GM18873 (cell line): ENCODE results near the gene LHFPL4.
"Not testable (repeated sequence)": the region's sequence is repeated elsewhere in the genome, so short reads cannot be mapped to it uniquely, and the experiment has no call there.

Source experiments
- ATAC-seq: cut with Tn5 transposase; IDR thresholded peaks from one replicate; pipeline ENCODE4 v1.9.1; 2021; ENCODE audit warnings: mild to moderate bottlenecking, moderate library complexity, moderate number of reproducible peaks; ENCODE audit not compliant: unreplicated experiment, low FRiP score

The LHFPL4 gene

DNA sequence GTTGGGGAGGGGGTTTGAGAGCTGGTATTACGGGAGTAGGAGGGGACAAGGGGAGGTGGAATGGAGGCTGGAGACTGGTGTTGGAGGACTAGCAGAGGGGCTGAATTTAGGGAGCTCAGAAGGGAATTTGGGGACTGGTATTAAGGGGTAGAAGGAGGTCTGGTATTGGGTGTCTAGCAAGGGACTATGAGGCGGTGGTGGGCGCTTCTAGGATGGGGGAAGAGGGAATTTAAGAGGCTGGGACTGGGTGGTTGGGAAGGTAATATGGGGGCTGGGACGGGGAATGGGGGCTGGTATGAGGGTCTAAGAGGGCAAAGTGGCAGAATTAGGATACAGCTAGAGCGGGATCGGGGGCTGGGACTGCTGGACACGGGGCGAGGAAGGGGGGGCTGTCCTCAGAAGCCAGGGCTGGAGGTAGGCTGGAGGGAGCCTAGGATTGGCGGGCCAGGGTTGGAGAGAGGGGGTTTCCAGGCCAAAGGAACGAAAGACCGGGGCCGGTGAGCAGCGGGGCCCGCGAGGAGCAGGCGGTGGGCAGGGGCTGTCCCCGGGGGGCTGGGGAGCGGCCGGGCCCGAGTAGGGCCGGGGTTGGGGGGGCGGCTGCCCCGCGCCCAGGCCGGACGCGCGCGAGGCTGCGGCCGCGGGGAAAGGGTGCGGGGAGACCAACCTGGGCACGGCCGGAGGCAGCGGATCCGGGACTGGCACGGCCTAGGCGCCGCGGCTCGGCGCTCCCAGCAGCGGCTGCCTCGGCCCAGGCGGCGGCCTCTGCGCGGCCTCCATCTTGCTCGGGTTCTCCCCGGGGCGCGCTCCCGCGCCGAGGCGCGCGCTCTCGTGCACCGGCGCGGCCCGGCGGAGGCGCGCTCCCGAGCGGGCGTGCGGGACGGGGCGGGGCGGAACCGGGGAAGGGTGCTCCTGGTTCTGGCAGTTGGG lies at the start of gene LHFPL4:
Gene LHFPL4, minus strand, starts transcription at position 802 of the 927 bp plus-strand sequence. CDS start 1,143 bp downstream, outside the sequence.
- no peak for ATAC-seq

GRCh38 chr3:9602620-9603019 lies 49.0 kb upstream of the LHFPL4 start:
- ATAC-seq = no peak

DNA sequence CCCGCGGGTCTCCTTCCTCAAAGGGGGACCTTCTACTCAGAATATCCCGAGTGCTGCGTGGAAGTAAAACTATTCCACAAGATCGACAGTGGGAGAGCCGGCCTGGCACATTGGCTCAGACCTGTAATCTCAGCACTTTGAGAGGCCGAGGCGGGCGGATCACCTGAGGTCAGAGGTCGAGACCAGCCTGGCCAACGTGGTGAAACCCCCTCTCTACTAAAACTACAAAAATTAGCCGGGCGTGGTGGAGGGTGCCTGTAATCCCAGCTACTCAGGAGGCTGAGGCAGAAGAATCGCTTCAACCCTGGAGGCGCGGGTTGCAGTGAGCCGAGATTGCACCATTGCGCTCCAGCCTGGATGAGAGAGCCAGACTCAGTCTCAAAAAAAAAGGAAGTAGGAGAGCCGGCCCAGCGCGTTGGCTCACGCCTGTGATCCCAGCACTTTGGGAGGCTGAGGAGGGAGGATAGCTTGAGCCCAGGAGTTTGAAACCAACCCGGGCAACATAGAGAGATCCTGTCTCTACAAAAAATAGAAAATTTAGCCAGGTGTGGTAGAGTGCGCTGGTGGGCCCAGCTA lies 47.5 kb upstream of the LHFPL4 start:
- ATAC-seq = not testable (repeated sequence)

- ATAC-seq = no peak
Measured at GRCh38 chr3:9600597-9600996, 47.0 kb upstream of the LHFPL4 start.

- ATAC-seq = no peak
Measured at GRCh38 chr3:9598783-9599387, 45.3 kb upstream of the LHFPL4 start.

GRCh38 chr3:9595877-9596276 lies 42.3 kb upstream of the LHFPL4 start:
- ATAC-seq = no peak

DNA sequence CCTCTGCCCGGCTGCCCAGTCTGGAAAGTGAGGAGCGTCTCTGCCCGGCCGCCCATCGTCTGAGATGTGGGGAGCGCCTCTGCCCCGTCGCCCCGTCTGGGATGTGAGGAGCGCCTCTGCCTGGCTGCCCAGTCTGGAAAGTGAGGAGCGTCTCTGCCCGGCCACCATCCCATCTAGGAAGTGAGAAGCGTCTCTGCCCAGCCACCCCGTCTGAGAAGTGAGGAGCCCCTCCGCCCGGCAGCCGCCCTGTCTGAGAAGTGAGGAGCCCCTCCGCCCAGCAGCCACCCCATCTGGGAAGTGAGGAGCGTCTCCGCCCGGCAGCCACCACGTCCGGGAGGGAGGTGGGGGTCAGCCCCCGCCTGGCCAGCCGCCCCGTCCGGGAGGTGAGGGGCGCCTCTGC lies 38.2 kb upstream of the LHFPL4 start:
- not testable (repeated sequence) for ATAC-seq

DNA sequence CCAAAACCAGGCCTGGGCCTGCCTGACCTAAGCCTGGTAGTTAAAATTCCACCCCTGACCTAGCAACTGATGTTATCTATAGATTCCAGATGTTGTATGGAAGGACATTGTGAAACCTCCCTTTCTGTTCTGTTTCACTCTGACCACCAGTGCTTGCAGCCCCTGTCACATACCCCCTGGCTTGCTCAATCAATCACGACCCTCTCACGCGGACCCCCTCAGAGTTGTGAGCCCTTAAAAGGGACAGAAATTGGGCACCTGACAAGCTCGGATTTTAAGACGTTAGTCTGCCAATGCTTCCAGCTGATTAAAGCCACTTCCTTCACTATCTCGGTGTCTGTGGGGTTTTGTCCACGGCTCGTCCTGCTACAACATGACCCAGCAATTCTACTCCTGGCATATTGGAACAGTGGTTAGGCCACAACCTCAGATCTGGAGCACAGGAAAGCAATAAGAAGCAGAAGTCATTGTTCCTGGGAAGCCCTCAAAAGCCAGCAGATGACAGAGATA lies 36.7 kb upstream of the LHFPL4 start:
- no peak for ATAC-seq

- no peak for ATAC-seq
Measured at GRCh38 chr3:9583792-9584191, 30.2 kb upstream of the LHFPL4 start.

- ATAC-seq = no peak
Measured at GRCh38 chr3:9583371-9583770, 29.7 kb upstream of the LHFPL4 start.

DNA sequence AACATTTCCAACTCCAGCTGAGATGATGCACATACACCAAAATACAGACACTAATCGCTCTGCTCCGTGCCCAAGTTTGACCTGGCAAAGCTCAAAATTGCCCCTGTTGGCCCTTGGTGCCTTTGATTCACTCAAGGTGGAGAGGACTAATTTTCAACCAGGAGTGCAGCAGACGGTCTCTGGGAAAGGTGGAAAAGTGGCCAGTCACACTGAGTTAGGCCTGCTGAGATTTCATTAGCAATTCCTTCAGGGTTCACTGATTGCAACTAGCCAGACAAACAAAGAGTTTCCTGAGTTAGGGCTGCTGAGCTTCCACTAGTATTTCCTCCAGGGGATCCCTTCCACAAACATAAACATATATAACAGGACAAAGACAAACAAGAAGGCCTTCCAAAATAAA lies 28.7 kb upstream of the LHFPL4 start:
- no peak for ATAC-seq

DNA sequence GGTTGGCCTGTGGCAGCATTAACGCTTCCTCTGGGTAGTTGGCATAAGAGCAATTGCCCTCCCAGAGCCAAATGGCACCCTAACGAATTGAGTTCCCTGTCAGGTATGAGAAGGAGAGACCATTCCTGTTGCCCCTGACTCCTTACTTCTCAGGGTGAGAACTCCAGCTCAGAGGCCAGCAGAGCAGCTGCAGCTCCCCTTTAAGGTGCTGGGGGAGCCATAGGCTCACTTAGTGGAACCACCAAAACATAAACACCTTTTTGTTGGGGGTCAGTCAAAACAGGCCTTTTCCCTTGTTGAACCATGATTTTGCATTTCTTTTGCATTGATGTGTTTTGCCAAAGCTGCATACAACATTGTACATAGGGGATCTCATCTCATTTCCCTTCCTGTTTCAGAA lies 28.1 kb upstream of the LHFPL4 start:
- ATAC-seq = no peak

- no peak for ATAC-seq
Measured at GRCh38 chr3:9569054-9569453, 15.4 kb upstream of the LHFPL4 start.

- ATAC-seq = no peak
Measured at GRCh38 chr3:9565316-9565715, 11.7 kb upstream of the LHFPL4 start.

- ATAC-seq = no peak
Measured at GRCh38 chr3:9563851-9564250, 10.2 kb upstream of the LHFPL4 start.

DNA sequence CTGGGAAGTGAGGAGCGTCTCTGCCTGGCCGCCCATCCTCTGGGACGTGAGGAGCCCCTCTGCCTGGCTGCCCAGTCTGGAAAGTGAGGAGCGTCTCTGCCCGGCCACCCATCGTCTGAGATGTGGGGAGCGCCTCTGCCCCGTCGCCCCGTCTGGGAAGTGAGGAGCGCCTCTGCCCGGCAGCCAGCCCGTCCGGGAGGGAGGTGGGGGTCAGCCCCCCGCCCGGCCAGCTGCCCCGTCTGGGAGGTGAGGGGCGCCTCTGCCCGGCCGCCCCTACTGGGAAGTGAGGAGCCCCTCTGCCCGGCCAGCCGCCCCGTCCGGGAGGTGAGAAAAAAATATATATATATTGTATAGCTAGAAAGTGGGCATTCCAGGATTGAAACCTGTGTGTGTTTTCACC lies 6.4 kb upstream of the LHFPL4 start:
- ATAC-seq = not testable (repeated sequence)

GRCh38 chr3:9553948-9554513 lies 409 bp upstream of the LHFPL4 start:
- ATAC-seq = no peak

DNA sequence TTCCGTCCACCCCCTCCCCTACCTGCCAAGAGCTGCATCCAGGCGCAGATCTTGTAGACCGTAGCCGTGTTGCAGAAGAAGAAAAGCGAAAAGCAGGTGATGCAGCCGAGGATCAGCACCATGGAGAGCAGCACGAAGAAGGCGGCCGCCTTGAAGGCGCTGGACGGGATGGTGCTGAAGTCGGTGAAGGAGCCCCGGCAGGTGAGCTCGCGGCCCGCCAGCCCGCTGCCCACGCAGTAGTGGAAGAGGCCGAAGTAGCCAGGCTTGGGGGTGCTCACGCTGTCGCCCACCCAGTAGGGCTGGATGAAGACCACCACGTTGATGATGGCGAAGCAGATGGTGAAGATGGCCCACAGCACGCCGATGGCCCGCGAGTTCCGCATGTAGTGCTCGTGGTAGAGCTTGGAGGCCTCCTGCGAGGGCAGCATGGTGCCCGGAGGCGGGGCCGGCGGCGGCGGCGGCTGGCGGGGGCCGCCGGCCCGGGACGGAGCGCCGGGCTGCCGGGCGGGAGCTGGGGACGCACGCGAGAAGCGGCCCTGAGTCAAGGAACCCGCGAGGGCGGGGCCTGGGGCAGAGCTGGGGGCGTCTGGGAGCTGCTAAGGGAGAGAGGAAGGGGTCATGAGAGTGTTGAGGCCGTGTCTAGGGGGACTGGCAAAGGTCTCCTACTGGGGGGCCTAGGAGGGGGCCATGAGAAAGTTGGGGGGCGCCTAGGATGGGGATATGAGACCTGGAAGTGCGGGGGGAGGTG lies 1.2 kb downstream of the LHFPL4 start:
- no peak for ATAC-seq

DNA sequence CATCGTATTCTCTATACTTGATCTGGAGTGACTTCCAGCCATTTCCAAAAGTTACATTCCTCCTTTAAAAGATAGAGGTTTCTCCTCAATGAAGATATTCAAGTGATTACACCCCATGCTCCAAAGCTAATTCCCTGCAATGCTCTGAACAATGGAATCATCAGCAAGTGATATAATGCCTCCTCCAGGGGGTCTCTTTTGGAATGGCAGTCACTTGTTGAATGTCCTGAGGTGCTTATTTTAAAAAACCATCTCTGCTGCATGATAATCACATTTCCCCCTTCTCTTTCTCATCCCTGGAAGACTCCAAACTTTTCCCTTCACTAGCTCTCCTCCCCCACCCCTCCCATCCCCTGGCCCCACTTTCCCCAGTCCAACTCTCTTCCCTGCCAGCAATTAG lies 2.6 kb downstream of the LHFPL4 start:
- no peak for ATAC-seq

DNA sequence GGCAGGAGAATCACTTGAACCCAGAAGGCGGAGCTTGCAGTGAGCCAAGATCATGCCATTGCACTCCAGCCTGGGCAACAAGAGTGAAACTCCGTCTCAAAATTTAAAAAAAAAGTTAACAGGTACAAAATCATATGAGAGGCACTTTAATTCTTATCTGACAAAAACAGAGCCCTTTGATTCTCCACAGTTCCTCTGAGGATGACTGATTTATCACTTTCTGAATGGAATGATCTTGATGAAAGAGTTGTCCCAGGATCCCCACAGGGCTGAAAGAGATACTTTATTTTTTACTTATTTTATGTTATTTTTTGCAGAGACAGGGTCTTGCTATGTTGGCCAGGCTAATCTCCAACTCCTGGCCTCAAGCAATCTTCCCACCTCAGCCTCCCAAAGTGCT lies 4.0 kb downstream of the LHFPL4 start:
- ATAC-seq = no peak
